Astrocyte (in vitro differentiated cells and primary cell): Measurements from ENCODE around the gene NCAPG2. TPM values are rescaled to one million over a fixed set of nuclear protein-coding genes. Genes with fewer than 3 reads are reported as not detected.

Experiments
- DNase-seq: peaks from one replicate; pipeline ENCODE4 v3.0.0-alpha.2; 2010; ENCODE audit warnings: low read depth
- FAIRE-seq: peaks from 2 replicates; lab custom pipeline; 2011; peaks lifted over from hg19 to GRCh38; lab: Jason Lieb, UNC
- H2AFZ ChIP-seq: 2 replicates; pipeline ENCODE4 v1.6.0; 2012; ENCODE audit warnings: low read depth, low read length, inconsistent platforms
- H3K27ac ChIP-seq: 2 replicates; pipeline ENCODE4 v1.5.1; 2011; ENCODE audit warnings: low read depth, low read length, inconsistent platforms
- H3K27me3 ChIP-seq: 2 replicates; pipeline ENCODE4 v1.6.0; 2011; ENCODE audit warnings: low read length, inconsistent platforms; ENCODE audit not compliant: insufficient read depth
- H3K36me3 ChIP-seq: 2 replicates; pipeline ENCODE4 v1.5.1; 2011; ENCODE audit warnings: low read length, inconsistent platforms; ENCODE audit not compliant: insufficient read depth
- H3K4me1 ChIP-seq: 2 replicates; pipeline ENCODE4 v1.5.1; 2011; ENCODE audit warnings: low read length, inconsistent platforms; ENCODE audit not compliant: insufficient read depth
- H3K4me2 ChIP-seq: 2 replicates; pipeline ENCODE4 v1.6.0; 2012; ENCODE audit warnings: low read length, inconsistent platforms
- H3K4me3 ChIP-seq: 2 replicates; pipeline ENCODE4 v1.5.1; 2011; ENCODE audit warnings: low read depth, mild to moderate bottlenecking, low read length, inconsistent platforms; ENCODE audit not compliant: insufficient read depth
- H3K79me2 ChIP-seq: 2 replicates; pipeline ENCODE4 v1.6.0; 2012; ENCODE audit warnings: mild to moderate bottlenecking, low read length, inconsistent platforms; ENCODE audit not compliant: insufficient read depth
- H3K9ac ChIP-seq: 2 replicates; pipeline ENCODE4 v1.6.0; 2012; ENCODE audit warnings: mild to moderate bottlenecking, low read length, inconsistent platforms
- H3K9me3 ChIP-seq: 2 replicates; pipeline ENCODE4 v1.5.1; 2012; ENCODE audit warnings: low read depth, mild to moderate bottlenecking, low read length, inconsistent platforms; ENCODE audit not compliant: insufficient read depth
- H4K20me1 ChIP-seq: 2 replicates; pipeline ENCODE4 v1.6.0; 2012; ENCODE audit warnings: low read length, inconsistent platforms; ENCODE audit not compliant: insufficient read depth
- H3K27ac Mint-ChIP-seq: one replicate; pipeline ENCODE4 v1.8.0; 2021; ENCODE audit warnings: mild to moderate bottlenecking, mixed read lengths; ENCODE audit not compliant: unreplicated experiment
- H3K27me3 Mint-ChIP-seq: one replicate; pipeline ENCODE4 v1.8.0; 2021; ENCODE audit warnings: low read depth, mixed read lengths; ENCODE audit not compliant: unreplicated experiment
- H3K36me3 Mint-ChIP-seq: one replicate; pipeline ENCODE4 v1.8.0; 2021; ENCODE audit warnings: low read depth, mixed read lengths; ENCODE audit not compliant: unreplicated experiment
- H3K4me1 Mint-ChIP-seq: one replicate; pipeline ENCODE4 v1.8.0; 2021; ENCODE audit warnings: low read depth, mixed read lengths; ENCODE audit not compliant: unreplicated experiment
- H3K4me3 Mint-ChIP-seq: one replicate; pipeline ENCODE4 v1.8.0; 2021; ENCODE audit warnings: mild to moderate bottlenecking, moderate library complexity, mixed read lengths; ENCODE audit not compliant: unreplicated experiment
- H3K9me3 Mint-ChIP-seq: one replicate; pipeline ENCODE4 v1.8.0; 2021; ENCODE audit warnings: mild to moderate bottlenecking, mixed read lengths; ENCODE audit not compliant: unreplicated experiment
- CTCF ChIP-seq: IDR thresholded peaks from 2 replicates; pipeline ENCODE4 v1.5.1; 2011; ENCODE audit warnings: low read depth, mild to moderate bottlenecking, inconsistent platforms, low read length, moderate library complexity; ENCODE audit not compliant: insufficient read depth
- EZH2 ChIP-seq: IDR thresholded peaks from 2 replicates; pipeline ENCODE4 v1.6.1; 2012; ENCODE audit warnings: mild to moderate bottlenecking, low read length, inconsistent platforms; ENCODE audit not compliant: insufficient read depth
- total RNA-seq: library from RNA; stranded (reverse); gene quantifications from 2 replicates; pipeline ENCODE4 v1.2.1, GENCODE V29; 2021

NCAPG2 gene
- total RNA-seq, 1 donor from 2014 or later = 9.6 TPM

GRCh38 chr7:158587162-158588084 lies 117.2 kb downstream of the NCAPG2 start, which contains the start of gene PTPRN2:
Gene PTPRN2, minus strand, starts transcription at chr7:158587823.
- H3K27me3 Mint-ChIP-seq = peaks cover 60% of the 10 kb centered on the region
- Histone ChIP-seq H3K36me3 (no peaks in the 10 kb centered on the region), H3K27me3 (peaks cover 29% of the 10 kb centered on the region), H4K20me1 (no peaks in the 10 kb centered on the region), H3K79me2 (no peaks in the 10 kb centered on the region), H3K27ac (no peak within 1 kb of the TSS), H3K9me3 (no peaks in the 10 kb centered on the region), H3K9ac (no peak within 1 kb of the TSS), H3K4me1 (peaks cover 5% of the 10 kb centered on the region), H2AFZ (no peak within 1 kb of the TSS), H3K4me2 (peak within 1 kb of the TSS; percentile 74), H3K4me3 (no peak within 1 kb of the TSS)
- no peaks in the 10 kb centered on the region for H3K36me3 Mint-ChIP-seq
- TF ChIP-seq CTCF (no peak), EZH2 (no peak)
- no peak within 1 kb of the TSS for H3K4me3 Mint-ChIP-seq
- H3K27ac Mint-ChIP-seq = no peak within 1 kb of the TSS
- H3K9me3 Mint-ChIP-seq = peaks cover 5% of the 10 kb centered on the region
- FAIRE-seq (no peak), DNase-seq (peak; percentile 6)
- no peaks in the 10 kb centered on the region for H3K4me1 Mint-ChIP-seq

- H2AFZ ChIP-seq = no peak overlapping the region
- no peaks in the 10 kb centered on the region for H4K20me1 ChIP-seq
- peaks cover 29% of the 10 kb centered on the region for H3K27me3 ChIP-seq
- peaks cover 4% of the 10 kb centered on the region for H3K9me3 Mint-ChIP-seq
- H3K36me3 Mint-ChIP-seq = no peaks in the 10 kb centered on the region
- H3K27ac Mint-ChIP-seq = no peak overlapping the region
- H3K4me2 ChIP-seq = no peak overlapping the region
- no peak overlapping the region for H3K27ac ChIP-seq
- DNase-seq (no peak), FAIRE-seq (no peak)
- H3K36me3 ChIP-seq = no peaks in the 10 kb centered on the region
- H3K4me3 Mint-ChIP-seq = no peak overlapping the region
- no peak overlapping the region for H3K9ac ChIP-seq
- no peaks in the 10 kb centered on the region for H3K9me3 ChIP-seq
- H3K27me3 Mint-ChIP-seq = peaks cover 56% of the 10 kb centered on the region
- H3K4me1 Mint-ChIP-seq = no peaks in the 10 kb centered on the region
- H3K79me2 ChIP-seq = no peaks in the 10 kb centered on the region
- TF ChIP-seq CTCF (no peak), EZH2 (no peak)
- H3K4me1 ChIP-seq = peaks cover 5% of the 10 kb centered on the region
- H3K4me3 ChIP-seq = no peak overlapping the region
Measured at GRCh38 chr7:158586499-158587161, 118.0 kb downstream of the NCAPG2 start.
